H1 (cell line): ENCODE results near the gene ATP11A. TPM values are rescaled to one million over a fixed set of nuclear protein-coding genes. Genes with fewer than 3 reads are reported as not detected.

Experiments
- HDAC6 ChIP-seq: IDR thresholded peaks from one replicate; pipeline ENCODE4 v1.7.1; 2012; ENCODE audit warnings: low read depth, mild to moderate bottlenecking, inconsistent platforms, low read length, moderate library complexity
- POU5F1 ChIP-seq: IDR thresholded peaks from 2 replicates; pipeline ENCODE4 v1.6.1; 2011; ENCODE audit warnings: low read depth, mild to moderate bottlenecking, low read length, moderate library complexity
- SIN3A ChIP-seq, 2 experiments: IDR thresholded peaks in 1 of 2; conservative IDR thresholded peaks in 1 of 2; 2 replicates each; pipeline ENCODE4 v1.6.1; 2011 to 2012; ENCODE audit warnings: low read length in 2 of 2, improper control_type of control experiment in 1 of 2, low read depth in 1 of 2, mild to moderate bottlenecking in 1 of 2
- ZNF274 ChIP-seq: IDR thresholded peaks from 2 replicates; pipeline ENCODE4 v1.7.0; 2012; ENCODE audit warnings: low read length, borderline replicate concordance; ENCODE audit errors: extremely low read depth
- polyA plus RNA-seq, 7 experiments: library from polyadenylated mRNA; depleted of rRNA in 3 of 7; stranded (reverse) in 5 of 7; unstranded in 2 of 7; fragments of >200 nt in 5 of 7; fragments of 200-250 nt in 2 of 7; gene quantifications; 1 replicate in 5 of 7; 2 replicates in 1 of 7; 4 replicates in 1 of 7; pipeline versions ENCODE4 v1.2.1 to v1.2.3, GENCODE V29; 2011 to 2013; ENCODE audit warnings: missing spikeins in 2 of 7, mixed read lengths in 2 of 7
- total RNA-seq: library from RNA; stranded (reverse); fragmentation: NEBNext Ultra II Directional; extraction: Animal tissue kit (Norgen Biotek cat#: 25700); gene quantifications from 2 replicates; pipeline ENCODE4 v1.2.1, GENCODE V29; 2021

The ATP11A gene
- total and polyA plus RNA-seq, 2 of the 8 experiments (the other 6 are each of a cell fraction or from before 2014, with no cell fraction given) = 28.8 to 72.9 TPM

DNA sequence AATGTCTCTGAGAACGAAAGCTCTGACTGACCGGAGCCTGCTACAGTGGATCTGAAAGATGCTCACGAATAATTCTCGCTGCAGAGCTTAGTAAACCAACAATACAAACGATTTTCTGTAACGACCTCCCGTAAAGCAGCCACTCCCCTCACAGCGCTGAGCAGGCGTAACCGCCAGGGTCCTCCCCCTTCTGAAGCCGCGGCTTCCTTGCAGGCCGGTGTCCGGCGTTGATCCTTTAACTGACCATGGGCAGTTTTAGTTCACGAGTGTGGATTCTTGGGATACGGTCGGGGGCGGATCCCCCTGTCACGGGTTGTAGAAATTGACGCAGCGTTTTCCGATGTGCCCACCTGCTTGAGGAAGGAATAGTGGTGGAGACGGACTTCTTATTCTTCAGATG is 75.9 kb downstream of the ATP11A start (continued):
- TF ChIP-seq ZNF274 (no peak), SIN3A (conservative IDR thresholded peaks at IDR 0.05 in 1 of 2, IDR thresholded peaks at IDR 0.05 in 1 of 2; ENCODE audit: low read depth in 1 of 2, low read length in 2 of 2) (no peak), POU5F1 (no peak), HDAC6 (no peak)
